ENCODE data around the gene HLCS.

HLCS gene

GRCh38 chr21:36813052-36813451 lies 153.4 kb downstream of the HLCS start:
- DNase-seq (ENCODE audit: low read depth in 2 of 2) = no peak

- no peak for DNase-seq (ENCODE audit: low read depth in 2 of 2)
Measured at GRCh38 chr21:36811762-36812161, 154.7 kb downstream of the HLCS start.

GRCh38 chr21:36810443-36810842 lies 156.0 kb downstream of the HLCS start:
- DNase-seq (ENCODE audit: low read depth in 2 of 2) = no peak

- DNase-seq (ENCODE audit: low read depth in 2 of 2) = no peak
Measured at GRCh38 chr21:36807422-36807928, 159.0 kb downstream of the HLCS start.

- no peak for DNase-seq (ENCODE audit: low read depth in 2 of 2)
Measured at GRCh38 chr21:36806103-36806502, 160.4 kb downstream of the HLCS start.

GRCh38 chr21:36804874-36805611 lies 161.4 kb downstream of the HLCS start:
- DNase-seq (ENCODE audit: low read depth in 2 of 2) = no peak

GRCh38 chr21:36803816-36804439 lies 162.5 kb downstream of the HLCS start:
- no peak for DNase-seq (ENCODE audit: low read depth in 2 of 2)

- DNase-seq (ENCODE audit: low read depth in 2 of 2) = no peak
Measured at GRCh38 chr21:36803051-36803645, 163.3 kb downstream of the HLCS start.

GRCh38 chr21:36800734-36801133 lies 165.7 kb downstream of the HLCS start:
- no peak for DNase-seq (ENCODE audit: low read depth in 2 of 2)

GRCh38 chr21:36799869-36800268 lies 166.6 kb downstream of the HLCS start:
- no peak for DNase-seq (ENCODE audit: low read depth in 2 of 2)

- DNase-seq (ENCODE audit: low read depth in 2 of 2) = no peak
Measured at GRCh38 chr21:36798491-36798890, 168.0 kb downstream of the HLCS start.

- DNase-seq (ENCODE audit: low read depth in 2 of 2) = no peak
Measured at GRCh38 chr21:36796070-36796469, 170.4 kb downstream of the HLCS start.

GRCh38 chr21:36792505-36792967 lies 173.9 kb downstream of the HLCS start:
- no peak for DNase-seq (ENCODE audit: low read depth in 2 of 2)

GRCh38 chr21:36791695-36792470 lies 174.6 kb downstream of the HLCS start:
- no peak for DNase-seq (ENCODE audit: low read depth in 2 of 2)

GRCh38 chr21:36791180-36791579 lies 175.3 kb downstream of the HLCS start:
- DNase-seq (ENCODE audit: low read depth in 2 of 2) = no peak

GRCh38 chr21:36790616-36791015 lies 175.9 kb downstream of the HLCS start:
- DNase-seq (ENCODE audit: low read depth in 2 of 2) = no peak

- no peak for DNase-seq (ENCODE audit: low read depth in 2 of 2)
Measured at GRCh38 chr21:36788120-36788638, 178.3 kb downstream of the HLCS start.

- no peak for DNase-seq (ENCODE audit: low read depth in 2 of 2)
Measured at GRCh38 chr21:36786186-36786585, 180.3 kb downstream of the HLCS start.

- no peak for DNase-seq (ENCODE audit: low read depth in 2 of 2)
Measured at GRCh38 chr21:36785615-36786014, 180.9 kb downstream of the HLCS start.

- no peak for DNase-seq (ENCODE audit: low read depth in 2 of 2)
Measured at GRCh38 chr21:36784947-36785346, 181.5 kb downstream of the HLCS start.

- no peak for DNase-seq (ENCODE audit: low read depth in 2 of 2)
Measured at GRCh38 chr21:36783612-36784374, 182.7 kb downstream of the HLCS start.
